A673 (cell line): ENCODE measurements around the gene MKNK1. TPM values are rescaled to one million over a fixed set of nuclear protein-coding genes. Genes with fewer than 3 reads are reported as not detected.

Experiments
- BruUV-seq: library from RNA; stranded (reverse); fragments of 400-500 nt; replicated peaks from 2 replicates; lab custom pipeline; 2021; lab: Mats Ljungman, UMichigan
- CTCF ChIA-PET: fragments of 300-600 bp; sonication (Branson Sonifier 250); formaldehyde crosslinking; loops from one replicate; lab custom pipeline; 2022; ENCODE audit warnings: antibody characterized with exemption; lab: Charles Lee
- POLR2A ChIA-PET: fragments of 300-600 bp; sonication (Branson Sonifier 250); formaldehyde crosslinking; loops from one replicate; lab custom pipeline; 2022; ENCODE audit warnings: antibody characterized with exemption; ENCODE audit not compliant: low non-redundant PET; lab: Charles Lee
- DNase-seq: peaks from one replicate; pipeline ENCODE4 v3.0.0-alpha.2; 2015; ENCODE audit warnings: low spot score
- H3K27ac ChIP-seq: fragments of 200-600 bp; sonication (generic); 2 replicates; pipeline ENCODE4 v1.5.1; 2016; ENCODE audit warnings: mixed run types, low read depth, mild to moderate bottlenecking, mixed read lengths, antibody characterized with exemption, low read length; ENCODE audit not compliant: poor library complexity, severe bottlenecking
- H3K27me3 ChIP-seq: fragments of 200-600 bp; sonication (generic); replicated peaks from 2 replicates; pipeline ENCODE4 v1.6.1; 2017; ENCODE audit warnings: mixed run types, low read depth, mild to moderate bottlenecking, mixed read lengths, antibody characterized with exemption, low read length; ENCODE audit not compliant: insufficient read depth, poor library complexity
- H3K36me3 ChIP-seq: fragments of 200-600 bp; sonication (generic); 2 replicates; pipeline ENCODE4 v1.6.1; 2016; ENCODE audit warnings: mixed run types, mild to moderate bottlenecking, mixed read lengths, antibody characterized with exemption, low read length; ENCODE audit not compliant: insufficient read depth, poor library complexity, severe bottlenecking
- H3K4me1 ChIP-seq: fragments of 200-600 bp; sonication (generic); 2 replicates; pipeline ENCODE4 v1.6.1; 2017; ENCODE audit warnings: mixed run types, mild to moderate bottlenecking, mixed read lengths, antibody characterized with exemption, low read length; ENCODE audit not compliant: insufficient read depth, poor library complexity, severe bottlenecking
- H3K4me3 ChIP-seq: fragments of 200-600 bp; sonication (generic); 2 replicates; pipeline ENCODE4 v1.5.1; 2016; ENCODE audit warnings: low read depth, mixed run types, mild to moderate bottlenecking, mixed read lengths, low read length; ENCODE audit not compliant: poor library complexity, severe bottlenecking
- H3K9me3 ChIP-seq: fragments of 200-600 bp; sonication (generic); 2 replicates; pipeline ENCODE4 v1.6.1; 2016; ENCODE audit warnings: mixed run types, low read depth, mild to moderate bottlenecking, mixed read lengths, antibody characterized with exemption, low read length; ENCODE audit not compliant: poor library complexity, severe bottlenecking
- CTCF ChIP-seq: fragments of 300-800, 200-600 bp; sonication (generic); conservative IDR thresholded peaks from 2 replicates; pipeline ENCODE4 v1.5.1; 2017; ENCODE audit warnings: low read depth, mild to moderate bottlenecking, antibody characterized with exemption, low read length, moderate library complexity, mixed read lengths
- EZH2 ChIP-seq: fragments of 200-600 bp; sonication (generic); IDR thresholded peaks from 2 replicates; pipeline ENCODE4 v1.6.1; 2017; ENCODE audit warnings: borderline replicate concordance, low read depth, mild to moderate bottlenecking, mixed read lengths, antibody characterized with exemption, low read length; ENCODE audit not compliant: poor library complexity, severe bottlenecking
- intact Hi-C: fragments of 100-400 bp; cut with micrococcal nuclease; formaldehyde crosslinking; loops from one replicate; pipeline ENCODE4 v1.10.0; 2022; ENCODE audit not compliant: unreplicated experiment
- total RNA-seq: library from RNA; stranded (reverse); gene quantifications from 2 replicates; pipeline ENCODE4 v1.2.3, GENCODE V29; 2021

The MKNK1 gene
- total RNA-seq, 1 experiment from 2014 or later = 22.7 TPM

DNA sequence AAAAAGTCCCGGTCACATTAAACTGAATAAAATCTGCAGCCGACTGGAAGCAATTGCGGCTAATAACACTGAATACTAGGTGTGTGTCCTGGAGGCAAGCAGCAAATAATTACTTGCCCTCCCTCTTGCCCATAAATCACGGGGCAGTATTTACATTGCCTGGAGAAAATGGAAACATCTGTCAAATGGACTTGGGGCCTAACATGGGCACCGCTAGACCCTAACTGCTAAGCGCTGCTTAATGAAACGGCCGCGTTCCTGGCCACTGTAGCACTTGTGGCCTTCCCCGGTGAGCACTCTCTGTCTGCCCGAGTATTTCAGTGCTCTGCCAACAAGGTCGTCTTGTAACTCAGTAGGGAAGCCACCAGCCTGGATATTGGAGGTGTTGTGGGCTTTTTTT, 28.8 kb downstream of the MKNK1 start:
- no peaks in the 10 kb centered on the region for H3K9me3 ChIP-seq
- DNase-seq = no peak
- H3K4me3 ChIP-seq = no peak overlapping the region
- POLR2A ChIA-PET = no interaction called here
- no TSS peak for BruUV-seq
- TF ChIP-seq CTCF (no peak), EZH2 (no peak)
- CTCF ChIA-PET = no interaction called here
- H3K27ac ChIP-seq = no peak overlapping the region
- H3K27me3 ChIP-seq = no peaks in the 10 kb centered on the region
- intact Hi-C loops = no loop called here
- H3K4me1 ChIP-seq = no peaks in the 10 kb centered on the region
- H3K36me3 ChIP-seq = no peaks in the 10 kb centered on the region

DNA sequence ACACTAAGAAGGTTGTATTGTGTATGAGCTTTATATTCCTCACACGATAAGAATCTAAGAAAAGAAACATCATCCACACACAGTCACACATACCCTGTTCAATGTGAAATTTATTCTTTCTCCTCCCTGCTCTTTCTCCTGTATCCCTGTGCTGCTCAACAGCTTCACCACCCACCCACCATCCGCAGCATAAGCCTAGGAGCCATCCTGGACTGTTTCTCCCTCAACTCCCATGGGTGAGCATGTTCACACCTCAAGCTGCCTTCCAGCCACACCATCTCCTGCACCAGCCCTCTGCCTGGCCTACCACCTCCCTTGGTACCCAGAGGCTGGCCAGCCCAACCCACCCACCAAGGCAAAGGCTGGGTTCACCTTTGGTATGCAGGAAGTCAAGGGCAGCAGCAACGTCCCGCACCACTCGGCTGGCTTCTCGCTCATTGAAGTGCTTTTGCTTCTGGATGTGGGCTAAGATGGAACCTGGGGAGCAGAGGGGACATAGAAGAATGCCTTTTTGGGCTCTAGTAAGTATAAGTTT, 32.3 kb downstream of the MKNK1 start:
- ChIA-PET CTCF (no interaction called here), POLR2A (no interaction called here)
- no peak for DNase-seq
- Histone ChIP-seq H3K9me3 (no peaks in the 10 kb centered on the region), H3K36me3 (no peaks in the 10 kb centered on the region), H3K4me3 (no peak overlapping the region), H3K4me1 (no peaks in the 10 kb centered on the region), H3K27me3 (no peaks in the 10 kb centered on the region), H3K27ac (no peak overlapping the region)
- BruUV-seq = no TSS peak
- TF ChIP-seq CTCF (no peak), EZH2 (no peak)
- intact Hi-C loops = no loop called here

- POLR2A ChIA-PET = no interaction called here
- CTCF ChIA-PET = no interaction called here
- intact Hi-C loops = no loop called here
- Histone ChIP-seq H3K27me3 (no peaks in the 10 kb centered on the region), H3K4me1 (no peaks in the 10 kb centered on the region), H3K9me3 (no peaks in the 10 kb centered on the region), H3K4me3 (no peak overlapping the region), H3K36me3 (no peaks in the 10 kb centered on the region), H3K27ac (no peak overlapping the region)
- no peak for DNase-seq
- no TSS peak for BruUV-seq
- TF ChIP-seq EZH2 (no peak), CTCF (no peak)
Measured at GRCh38 chr1:46569884-46570725, 34.0 kb downstream of the MKNK1 start.
